ENCODE data around the gene FRY. TPM values are rescaled to one million over a fixed set of nuclear protein-coding genes. Genes with fewer than 3 reads are reported as not detected.

FRY gene
- total and polyA plus RNA-seq, 10 donors = 0.80 to 30.0 (median 23.5) TPM

DNA sequence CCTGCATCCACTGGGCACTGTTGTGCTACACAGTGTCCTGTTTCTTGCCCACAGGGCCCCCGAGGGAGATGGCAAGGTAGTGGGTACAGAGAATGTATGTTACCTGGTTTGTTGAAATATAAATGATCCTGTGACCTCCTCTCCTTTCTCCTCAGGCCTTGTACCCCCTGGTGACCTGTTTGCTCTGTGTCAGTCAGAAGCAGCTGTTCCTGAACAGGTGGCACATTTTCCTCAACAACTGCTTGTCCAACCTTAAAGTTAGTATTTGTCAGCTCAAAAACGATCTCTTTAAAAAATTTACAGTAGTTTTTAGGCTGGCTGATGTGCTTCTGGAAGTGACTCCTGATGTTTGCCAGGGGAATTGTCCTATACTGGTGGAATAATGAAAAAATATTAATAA lies 105.1 kb downstream of the FRY start:
- intact Hi-C loops (cut with DNase I; ENCODE audit: low total_unique reads) = no loop called here
- Histone ChIP-seq H3K36me3 (peaks cover 0 to 44% (median 0%) of the 10 kb centered on the region in 6 donors), H3K9me3 (no peaks in the 10 kb centered on the region), H3K4me1 (no peaks in the 10 kb centered on the region), H3K27ac (no peak overlapping the region), H3K27me3 (replicated peaks in 1 of 7) (no peaks in the 10 kb centered on the region), H3K4me3 (no peak overlapping the region)
- WGBS, 5 donors = 63 to 88% (median 72%) methylated on average over 2 of the region's 2 CpGs
- no peak for DNase-seq
- TF ChIP-seq, protein P1, sequence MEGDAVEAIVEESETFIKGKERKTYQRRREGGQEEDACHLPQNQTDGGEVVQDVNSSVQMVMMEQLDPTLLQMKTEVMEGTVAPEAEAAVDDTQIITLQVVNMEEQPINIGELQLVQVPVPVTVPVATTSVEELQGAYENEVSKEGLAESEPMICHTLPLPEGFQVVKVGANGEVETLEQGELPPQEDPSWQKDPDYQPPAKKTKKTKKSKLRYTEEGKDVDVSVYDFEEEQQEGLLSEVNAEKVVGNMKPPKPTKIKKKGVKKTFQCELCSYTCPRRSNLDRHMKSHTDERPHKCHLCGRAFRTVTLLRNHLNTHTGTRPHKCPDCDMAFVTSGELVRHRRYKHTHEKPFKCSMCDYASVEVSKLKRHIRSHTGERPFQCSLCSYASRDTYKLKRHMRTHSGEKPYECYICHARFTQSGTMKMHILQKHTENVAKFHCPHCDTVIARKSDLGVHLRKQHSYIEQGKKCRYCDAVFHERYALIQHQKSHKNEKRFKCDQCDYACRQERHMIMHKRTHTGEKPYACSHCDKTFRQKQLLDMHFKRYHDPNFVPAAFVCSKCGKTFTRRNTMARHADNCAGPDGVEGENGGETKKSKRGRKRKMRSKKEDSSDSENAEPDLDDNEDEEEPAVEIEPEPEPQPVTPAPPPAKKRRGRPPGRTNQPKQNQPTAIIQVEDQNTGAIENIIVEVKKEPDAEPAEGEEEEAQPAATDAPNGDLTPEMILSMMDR (IDR thresholded peaks at IDR 0.05 in 8 of 11, conservative IDR thresholded peaks at IDR 0.05 in 3 of 11) = no peak
- TF ChIP-seq POLR2AphosphoS5 (IDR thresholded peaks at IDR 0.05) (no peak), POLR2A (IDR thresholded peaks at IDR 0.05) (no peak)

DNA sequence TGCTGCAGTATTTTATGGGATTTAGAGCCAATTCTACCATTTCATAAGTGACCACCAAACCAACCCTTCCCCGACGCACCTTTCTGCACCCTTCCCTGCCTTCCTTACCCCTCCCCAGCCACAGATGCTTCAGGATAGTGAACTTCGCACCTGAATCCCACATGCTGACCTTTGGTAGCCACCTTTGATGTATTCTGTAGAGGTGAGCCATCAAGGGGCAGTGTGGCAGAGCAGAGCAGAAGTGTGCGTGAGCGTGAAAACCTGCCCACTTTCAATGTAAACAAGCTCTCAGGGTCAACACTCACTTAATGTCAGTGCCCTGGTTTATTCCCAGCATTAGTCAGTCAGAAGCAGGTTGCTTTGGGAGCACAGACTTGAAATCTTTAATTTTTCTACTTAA lies 107.7 kb downstream of the FRY start:
- DNase-seq = no peak
- Histone ChIP-seq H3K4me1 (no peaks in the 10 kb centered on the region), H3K27me3 (replicated peaks in 1 of 7) (no peaks in the 10 kb centered on the region), H3K36me3 (peaks cover 0 to 30% (median 0%) of the 10 kb centered on the region in 6 donors), H3K9me3 (no peaks in the 10 kb centered on the region), H3K27ac (no peak overlapping the region), H3K4me3 (no peak overlapping the region)
- intact Hi-C loops (cut with DNase I; ENCODE audit: low total_unique reads) = no loop called here
- TF ChIP-seq POLR2A (IDR thresholded peaks at IDR 0.05) = no peak
- no peak for TF ChIP-seq POLR2AphosphoS5 (IDR thresholded peaks at IDR 0.05)
- TF ChIP-seq, protein P1 (IDR thresholded peaks at IDR 0.05 in 8 of 11, conservative IDR thresholded peaks at IDR 0.05 in 3 of 11) = no peak
- WGBS, 5 donors = 87 to 97% (median 94%) methylated on average over 5 of the region's 5 CpGs

DNA sequence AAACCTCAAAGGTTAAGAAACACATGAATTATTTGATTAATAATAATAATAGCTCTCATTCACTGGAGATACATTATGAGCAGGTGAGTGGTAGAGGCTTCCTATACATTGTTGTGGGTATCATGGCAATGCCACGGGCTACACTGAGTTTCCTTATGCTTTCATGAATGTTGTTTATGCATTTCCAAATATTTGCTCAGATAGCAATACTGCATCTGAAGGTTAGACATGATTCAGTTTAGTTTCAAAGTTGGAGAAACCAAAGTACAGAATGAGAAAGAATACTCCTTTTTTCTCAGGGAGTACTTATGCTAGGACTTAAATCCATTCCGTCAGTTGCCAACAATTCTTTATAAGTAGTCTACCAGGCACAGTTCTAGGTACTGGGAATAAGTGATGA lies 108.5 kb downstream of the FRY start:
- Histone ChIP-seq H3K9me3 (no peaks in the 10 kb centered on the region), H3K27ac (no peak overlapping the region), H3K27me3 (replicated peaks in 1 of 7) (no peaks in the 10 kb centered on the region), H3K4me3 (no peak overlapping the region), H3K36me3 (peaks cover 0 to 21% (median 0%) of the 10 kb centered on the region in 6 donors), H3K4me1 (no peaks in the 10 kb centered on the region)
- no peak for DNase-seq
- intact Hi-C loops (cut with DNase I; ENCODE audit: low total_unique reads) = no loop called here
- WGBS, 5 donors = 92 to 97% (median 95%) methylated on average over 2 of the region's 2 CpGs
- TF ChIP-seq, protein P1 (IDR thresholded peaks at IDR 0.05 in 8 of 11, conservative IDR thresholded peaks at IDR 0.05 in 3 of 11) = no peak
- TF ChIP-seq POLR2A (IDR thresholded peaks at IDR 0.05) (no peak), POLR2AphosphoS5 (IDR thresholded peaks at IDR 0.05) (no peak)

DNA sequence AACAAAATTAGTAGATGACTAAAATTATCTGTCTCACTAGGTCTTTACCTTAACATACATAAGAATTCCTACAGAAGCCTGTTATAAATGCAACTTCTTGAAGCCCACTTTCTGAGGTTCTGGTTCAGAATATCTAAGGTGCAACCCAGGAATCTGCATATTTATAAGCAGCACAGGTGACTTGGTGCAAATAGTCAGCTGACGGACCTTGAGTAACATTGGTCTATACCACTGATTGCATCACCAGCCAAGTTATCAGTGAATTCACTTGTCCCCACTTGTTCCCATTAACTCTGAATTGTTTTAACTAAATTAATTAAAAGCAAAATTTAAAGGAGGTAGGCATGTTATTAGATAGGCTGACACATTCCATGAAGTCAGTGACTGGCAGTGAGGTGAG lies 109.9 kb downstream of the FRY start:
- H3K27me3 ChIP-seq (replicated peaks in 1 of 7) = no peaks in the 10 kb centered on the region
- DNase-seq = no peak
- intact Hi-C loops (cut with DNase I; ENCODE audit: low total_unique reads) = no loop called here
- WGBS, 5 donors = 0 to 3% (median 0%) methylated on average over 1 of the region's 1 CpG
- H3K27ac ChIP-seq = no peak overlapping the region
- TF ChIP-seq, protein P1 (IDR thresholded peaks at IDR 0.05 in 8 of 11, conservative IDR thresholded peaks at IDR 0.05 in 3 of 11) = no peak
- TF ChIP-seq POLR2AphosphoS5 (IDR thresholded peaks at IDR 0.05) (no peak), POLR2A (IDR thresholded peaks at IDR 0.05) (no peak)
- no peaks in the 10 kb centered on the region for H3K9me3 ChIP-seq
- H3K36me3 ChIP-seq = peaks cover 0 to 8% (median 0%) of the 10 kb centered on the region in 6 donors
- no peak overlapping the region for H3K4me3 ChIP-seq
- no peaks in the 10 kb centered on the region for H3K4me1 ChIP-seq
